Brain microvascular endothelial cell (primary cell): ENCODE data around the gene HAUS5.
A peak's percentile ranks its signal among the peaks of the same experiment; 100 is the strongest.

Experiments
- DNase-seq: peaks from one replicate; pipeline ENCODE4 v3.0.0-alpha.2; 2020
- H3K27ac ChIP-seq: fragments of 250-450 bp; sonication (Bioruptor Pico); 2 replicates; pipeline ENCODE4 v1.5.1; 2020; ENCODE audit warnings: mild to moderate bottlenecking, moderate library complexity
- H3K27me3 ChIP-seq: fragments of 250-450 bp; sonication (Bioruptor Pico); replicated peaks from 2 replicates; pipeline ENCODE4 v1.5.1; 2020; ENCODE audit warnings: mild to moderate bottlenecking
- H3K36me3 ChIP-seq: fragments of 250-450 bp; sonication (Bioruptor Pico); replicated peaks from 2 replicates; pipeline ENCODE4 v1.5.1; 2020; ENCODE audit warnings: mild to moderate bottlenecking
- H3K4me3 ChIP-seq: 2 replicates; pipeline ENCODE4 v1.5.1; 2011; ENCODE audit warnings: low read depth, mild to moderate bottlenecking, control low read depth, low read length, moderate library complexity
- CTCF ChIP-seq: IDR thresholded peaks from 2 replicates; pipeline ENCODE4 v1.5.1; 2011; ENCODE audit warnings: low read depth, mild to moderate bottlenecking, moderate library complexity, low read length, control low read depth, inconsistent platforms; ENCODE audit errors: missing control alignments
- in situ Hi-C: cut with HindIII; loops from 2 replicates; pipeline ENCODE4 v1.10.0; 2017; ENCODE audit warnings: low sequenced_read_pairs, low pct_ligation_motif_present

Gene HAUS5

DNA sequence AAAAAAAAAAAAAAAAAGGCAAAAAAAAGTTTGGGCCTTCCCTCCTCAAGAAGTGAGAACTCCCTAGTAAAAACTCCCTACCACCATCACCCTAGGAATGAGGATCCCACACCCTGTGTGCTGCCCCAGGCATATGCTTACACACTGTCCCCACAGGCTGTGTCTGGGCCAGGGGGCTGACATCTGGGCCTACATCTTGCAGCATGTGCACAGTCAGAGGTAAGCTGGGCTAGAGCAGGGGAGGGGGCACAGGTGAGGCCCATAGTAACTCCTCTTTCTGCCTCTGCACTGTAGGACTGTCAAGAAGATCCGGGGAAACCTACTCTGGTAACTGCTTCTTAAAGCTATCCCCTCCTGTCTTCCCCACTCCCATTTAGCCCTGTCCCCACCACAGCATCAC, 1.0 kb downstream of the HAUS5 start:
- no peaks in the 10 kb centered on the region for H3K27me3 ChIP-seq
- H3K36me3 ChIP-seq: no peaks in the 10 kb centered on the region
- no peak overlapping the region for H3K27ac ChIP-seq
- in situ Hi-C loops: no loop called here
- H3K4me3 ChIP-seq: no peak overlapping the region
- TF ChIP-seq CTCF: no peak
- no peak for DNase-seq

DNA sequence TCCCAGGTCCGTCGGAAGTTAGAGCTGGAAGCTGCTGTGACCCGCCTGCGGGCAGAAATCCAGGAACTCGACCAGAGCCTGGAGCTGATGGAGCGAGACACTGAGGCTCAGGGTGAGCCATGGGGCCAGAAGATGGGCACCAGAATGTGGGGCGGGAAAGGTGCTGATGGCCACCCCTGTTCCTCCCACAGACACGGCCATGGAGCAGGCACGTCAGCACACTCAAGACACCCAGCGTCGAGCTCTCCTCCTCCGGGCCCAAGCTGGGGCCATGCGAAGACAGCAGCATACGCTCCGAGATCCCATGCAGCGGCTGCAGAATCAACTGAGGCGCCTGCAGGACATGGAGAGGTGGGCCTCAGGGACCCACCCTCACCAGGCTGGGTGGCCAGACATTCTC, 2.5 kb downstream of the HAUS5 start:
- no peak overlapping the region for H3K4me3 ChIP-seq
- no peak for DNase-seq
- H3K27me3 ChIP-seq: no peaks in the 10 kb centered on the region
- no peak for TF ChIP-seq CTCF
- H3K27ac ChIP-seq: no peak overlapping the region
- in situ Hi-C loops: no loop called here
- H3K36me3 ChIP-seq: no peaks in the 10 kb centered on the region

DNA sequence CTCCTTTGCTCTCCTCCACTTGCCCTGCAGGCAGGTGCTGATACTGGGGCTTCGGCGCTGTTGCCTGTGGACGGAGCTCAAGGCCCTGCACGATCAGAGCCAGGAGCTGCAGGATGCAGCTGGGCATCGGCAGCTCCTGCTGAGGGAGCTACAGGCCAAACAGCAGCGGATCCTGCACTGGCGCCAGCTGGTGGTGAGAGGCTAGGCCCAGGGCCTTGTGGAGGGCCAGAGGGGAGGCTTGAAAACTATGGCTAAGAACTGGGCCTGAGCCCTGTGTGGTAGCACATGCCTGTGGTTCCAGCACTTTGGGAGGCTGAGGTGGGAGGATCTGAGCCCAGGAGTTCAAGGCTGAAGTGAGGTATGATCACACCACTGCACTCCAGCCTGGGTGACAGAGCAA, 6.3 kb downstream of the HAUS5 start:
- no peaks in the 10 kb centered on the region for H3K27me3 ChIP-seq
- in situ Hi-C loops: no loop called here
- peak; percentile 22 for TF ChIP-seq CTCF
- no peak overlapping the region for H3K4me3 ChIP-seq
- no peak for DNase-seq
- H3K36me3 ChIP-seq: no peaks in the 10 kb centered on the region
- H3K27ac ChIP-seq: no peak overlapping the region

DNA sequence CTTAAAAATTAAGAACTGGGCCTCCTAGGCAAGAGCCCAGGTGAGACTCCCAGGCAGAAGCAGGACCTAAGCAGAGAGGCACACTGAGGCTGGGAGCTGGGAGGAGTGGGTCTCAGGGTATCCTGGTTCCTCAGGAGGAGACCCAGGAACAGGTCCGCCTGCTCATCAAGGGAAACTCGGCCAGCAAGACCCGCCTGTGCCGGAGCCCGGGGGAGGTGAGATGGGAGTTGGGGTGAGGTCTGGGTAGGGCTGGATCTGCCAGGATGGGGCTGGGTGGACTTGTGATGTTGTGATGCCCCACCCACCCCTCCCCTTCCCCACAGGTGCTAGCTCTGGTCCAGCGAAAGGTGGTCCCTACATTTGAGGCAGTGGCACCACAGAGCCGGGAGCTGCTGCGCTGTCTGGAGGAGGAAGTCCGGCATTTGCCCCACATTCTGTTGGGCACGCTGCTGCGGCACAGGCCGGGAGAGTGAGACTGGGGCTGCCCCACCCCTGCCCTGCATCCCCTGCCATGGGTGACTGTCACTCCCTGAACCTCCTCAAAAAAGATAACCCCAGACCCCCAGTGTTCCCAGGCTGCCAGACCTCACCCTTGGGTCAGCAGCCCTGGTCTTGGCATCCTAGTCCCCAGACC, 6.9 kb downstream of the HAUS5 start:
- Histone ChIP-seq H3K36me3 (no peaks in the 10 kb centered on the region), H3K4me3 (no peak overlapping the region), H3K27ac (no peak overlapping the region), H3K27me3 (no peaks in the 10 kb centered on the region)
- no peak for TF ChIP-seq CTCF
- no peak for DNase-seq
- in situ Hi-C loops: no loop called here

- no peaks in the 10 kb centered on the region for H3K27me3 ChIP-seq
- no peak for DNase-seq
- TF ChIP-seq CTCF: no peak
- no peaks in the 10 kb centered on the region for H3K36me3 ChIP-seq
- in situ Hi-C loops: no loop called here
- H3K4me3 ChIP-seq: no peak overlapping the region
- no peak overlapping the region for H3K27ac ChIP-seq
These were observed 7.5 kb downstream of the HAUS5 start for GRCh38 chr19:35620001-35620400.

GRCh38 chr19:35621708-35622107, 9.2 kb downstream of the HAUS5 start:
- Histone ChIP-seq H3K27me3 (no peaks in the 10 kb centered on the region), H3K27ac (no peak overlapping the region), H3K4me3 (no peak overlapping the region), H3K36me3 (no peaks in the 10 kb centered on the region)
- TF ChIP-seq CTCF: no peak
- in situ Hi-C loops: no loop called here
- DNase-seq: no peak
